Measurements from ENCODE around the gene OLFM1.
"Not testable (repeated sequence)": the region's sequence is repeated elsewhere in the genome, so short reads cannot be mapped to it uniquely, and the experiment has no call there.

The OLFM1 gene

GRCh38 chr9:135108831-135109510 is 21.5 kb downstream of the OLFM1 start:
- no peak for DNase-seq (ENCODE audit: low spot score in 2 of 2)
- H3K27ac Mint-ChIP-seq, result no peak overlapping the region
- peaks cover 5% of the 10 kb centered on the region for H3K4me1 Mint-ChIP-seq
- H3K27me3 Mint-ChIP-seq, result peaks cover 16% of the 10 kb centered on the region
- no peaks in the 10 kb centered on the region for H3K36me3 Mint-ChIP-seq
- ATAC-seq (ENCODE audit: low read depth), result no peak
- H3K9me3 Mint-ChIP-seq, result no peaks in the 10 kb centered on the region
- H3K4me3 Mint-ChIP-seq, result no peak overlapping the region

GRCh38 chr9:135109650-135110049 is 22.2 kb downstream of the OLFM1 start:
- no peaks in the 10 kb centered on the region for H3K36me3 Mint-ChIP-seq
- no peaks in the 10 kb centered on the region for H3K9me3 Mint-ChIP-seq
- peaks cover 16% of the 10 kb centered on the region for H3K27me3 Mint-ChIP-seq
- H3K4me1 Mint-ChIP-seq, result peaks cover 5% of the 10 kb centered on the region
- DNase-seq (ENCODE audit: low spot score in 2 of 2) (no peak), ATAC-seq (ENCODE audit: low read depth) (no peak)
- H3K4me3 Mint-ChIP-seq, result no peak overlapping the region
- H3K27ac Mint-ChIP-seq, result no peak overlapping the region

DNA sequence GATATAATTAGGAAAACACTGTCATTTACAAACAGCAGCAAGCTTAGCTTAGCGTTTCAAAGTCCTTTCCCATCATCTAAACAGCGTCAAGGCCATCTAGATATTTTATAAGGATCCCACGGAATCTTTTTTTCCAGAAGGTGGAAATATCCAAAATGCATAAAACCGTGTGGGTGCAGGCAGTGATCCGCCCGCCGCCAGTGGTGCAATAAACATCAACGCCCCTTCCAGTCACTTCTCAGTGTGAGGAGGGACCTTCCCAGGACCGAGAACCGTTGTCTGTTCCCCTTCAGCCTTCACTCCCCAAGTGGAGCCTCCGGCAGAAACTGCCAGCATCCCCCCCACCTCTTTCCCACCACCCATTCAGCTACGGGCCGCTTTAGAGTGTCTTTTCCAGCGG is 22.9 kb downstream of the OLFM1 start:
- peaks cover 13% of the 10 kb centered on the region for H3K27me3 Mint-ChIP-seq
- no peak overlapping the region for H3K27ac Mint-ChIP-seq
- H3K36me3 Mint-ChIP-seq, result no peaks in the 10 kb centered on the region
- no peaks in the 10 kb centered on the region for H3K9me3 Mint-ChIP-seq
- H3K4me3 Mint-ChIP-seq, result no peak overlapping the region
- no peak for ATAC-seq (ENCODE audit: low read depth)
- DNase-seq (ENCODE audit: low spot score in 2 of 2), result no peak
- peaks cover 5% of the 10 kb centered on the region for H3K4me1 Mint-ChIP-seq

DNA sequence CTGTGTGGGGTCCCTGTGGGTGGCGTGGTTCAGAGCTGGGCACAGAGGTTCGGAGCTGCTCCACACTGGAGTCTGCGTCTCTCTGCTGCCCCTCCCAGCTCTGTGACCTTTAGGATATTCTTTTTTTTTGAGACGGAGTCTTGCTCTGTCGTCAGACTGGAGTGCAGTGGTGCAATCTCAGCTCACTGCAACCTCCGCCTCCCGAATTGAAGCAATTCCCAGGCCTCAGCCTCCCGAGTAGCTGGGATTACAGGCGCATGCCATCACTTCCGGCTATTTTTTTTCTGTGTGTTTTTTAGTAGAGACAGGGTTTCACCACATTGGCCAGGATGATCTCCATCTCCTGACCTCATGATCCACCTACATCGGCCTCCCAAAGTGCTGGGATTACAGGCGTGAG is 24.1 kb downstream of the OLFM1 start:
- H3K4me3 Mint-ChIP-seq; H3K4me1 Mint-ChIP-seq; H3K9me3 Mint-ChIP-seq; H3K36me3 Mint-ChIP-seq; ATAC-seq (ENCODE audit: low read depth); H3K27ac Mint-ChIP-seq; DNase-seq (ENCODE audit: low spot score in 2 of 2): not testable (repeated sequence)
- H3K27me3 Mint-ChIP-seq, result peaks cover 13% of the 10 kb centered on the region

DNA sequence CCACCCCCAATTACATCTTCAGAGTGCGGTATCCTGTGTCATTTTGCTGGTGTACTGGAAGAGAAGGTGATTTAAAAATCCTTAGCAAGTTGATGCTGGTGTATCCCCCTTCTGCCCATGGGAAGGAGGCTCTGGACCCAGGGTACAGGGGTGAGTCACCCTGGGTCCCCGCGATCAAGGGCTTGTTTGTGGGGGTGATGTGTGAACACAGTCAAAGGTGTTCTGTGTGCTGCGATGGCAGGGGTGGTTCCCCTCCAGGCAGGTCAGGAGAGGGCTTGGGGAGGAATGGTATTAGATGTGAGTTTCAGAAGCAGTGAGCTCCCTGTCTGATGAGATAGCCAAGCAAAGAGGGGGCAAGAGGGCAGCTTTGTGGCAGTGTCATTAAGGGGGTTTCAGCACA is 28.9 kb downstream of the OLFM1 start:
- peaks cover 2% of the 10 kb centered on the region for H3K27me3 Mint-ChIP-seq
- H3K9me3 Mint-ChIP-seq, result no peaks in the 10 kb centered on the region
- DNase-seq (ENCODE audit: low spot score in 2 of 2) (no peak), ATAC-seq (ENCODE audit: low read depth) (no peak)
- H3K36me3 Mint-ChIP-seq, result no peaks in the 10 kb centered on the region
- H3K27ac Mint-ChIP-seq, result no peak overlapping the region
- no peaks in the 10 kb centered on the region for H3K4me1 Mint-ChIP-seq
- no peak overlapping the region for H3K4me3 Mint-ChIP-seq

- H3K27me3 Mint-ChIP-seq, result peaks cover 2% of the 10 kb centered on the region
- no peaks in the 10 kb centered on the region for H3K36me3 Mint-ChIP-seq
- DNase-seq (ENCODE audit: low spot score in 2 of 2) (no peak), ATAC-seq (ENCODE audit: low read depth) (no peak)
- no peak overlapping the region for H3K4me3 Mint-ChIP-seq
- H3K4me1 Mint-ChIP-seq, result no peaks in the 10 kb centered on the region
- H3K9me3 Mint-ChIP-seq, result no peaks in the 10 kb centered on the region
- H3K27ac Mint-ChIP-seq, result no peak overlapping the region
Measured at GRCh38 chr9:135116881-135117280, 29.4 kb downstream of the OLFM1 start.

DNA sequence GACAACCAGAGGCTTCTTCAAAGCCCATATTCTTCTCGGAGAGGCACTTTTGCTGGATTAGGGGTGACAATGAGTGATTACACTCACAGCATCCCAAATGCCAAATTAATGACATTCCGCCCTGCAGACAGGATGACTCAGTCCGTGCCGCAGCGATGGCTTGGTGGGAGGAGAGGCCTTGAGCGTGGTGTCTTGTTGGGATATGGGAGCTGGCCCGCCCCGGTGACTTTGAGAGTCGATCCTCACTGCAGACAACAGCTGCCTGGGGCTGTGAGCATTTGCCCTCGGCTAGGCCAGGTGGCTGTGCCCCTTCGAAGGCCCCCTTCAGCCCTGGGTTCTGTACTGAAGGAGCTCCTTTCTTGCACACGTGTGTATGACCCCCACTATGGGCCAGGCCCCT is 29.8 kb downstream of the OLFM1 start:
- Mint-ChIP-seq H3K27me3 (peaks cover 2% of the 10 kb centered on the region), H3K4me1 (no peaks in the 10 kb centered on the region), H3K4me3 (no peak overlapping the region), H3K36me3 (no peaks in the 10 kb centered on the region), H3K9me3 (no peaks in the 10 kb centered on the region), H3K27ac (no peak overlapping the region)
- DNase-seq (ENCODE audit: low spot score in 2 of 2) (no peak), ATAC-seq (ENCODE audit: low read depth) (no peak)

- Mint-ChIP-seq H3K27ac (no peak overlapping the region), H3K36me3 (no peaks in the 10 kb centered on the region), H3K27me3 (peaks cover 2% of the 10 kb centered on the region), H3K4me1 (no peaks in the 10 kb centered on the region), H3K4me3 (no peak overlapping the region), H3K9me3 (peaks cover 1% of the 10 kb centered on the region)
- no peak for ATAC-seq (ENCODE audit: low read depth)
- DNase-seq (ENCODE audit: low spot score in 2 of 2), result no peak
Measured at GRCh38 chr9:135119496-135120064, 32.1 kb downstream of the OLFM1 start.

GRCh38 chr9:135120249-135120648 is 32.8 kb downstream of the OLFM1 start:
- H3K4me3 Mint-ChIP-seq, result no peak overlapping the region
- H3K4me1 Mint-ChIP-seq, result no peaks in the 10 kb centered on the region
- H3K27ac Mint-ChIP-seq, result no peak overlapping the region
- DNase-seq (ENCODE audit: low spot score in 2 of 2) (no peak), ATAC-seq (ENCODE audit: low read depth) (no peak)
- peaks cover 1% of the 10 kb centered on the region for H3K9me3 Mint-ChIP-seq
- peaks cover 2% of the 10 kb centered on the region for H3K27me3 Mint-ChIP-seq
- H3K36me3 Mint-ChIP-seq, result no peaks in the 10 kb centered on the region

DNA sequence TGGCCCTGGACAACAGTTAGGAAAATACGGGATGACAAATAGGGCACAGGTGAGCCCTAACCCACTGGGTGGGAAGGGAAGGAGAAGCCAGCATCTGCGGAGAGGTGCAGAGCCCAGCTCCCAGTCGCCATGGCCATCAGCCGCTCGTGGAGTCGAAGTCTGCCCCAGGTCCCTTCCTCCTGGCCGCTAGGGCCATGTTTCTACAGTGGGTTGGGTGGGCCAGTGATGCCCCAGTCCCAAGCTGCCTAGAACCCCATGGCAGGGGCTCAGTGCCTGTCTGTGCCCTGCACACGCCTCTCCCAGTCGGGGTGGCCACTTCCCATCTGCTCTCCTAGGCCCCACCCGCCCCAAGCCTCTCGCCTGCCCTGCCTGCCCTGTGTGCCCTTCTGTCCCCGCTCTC is 34.8 kb downstream of the OLFM1 start:
- Mint-ChIP-seq H3K27ac (no peak overlapping the region), H3K4me3 (no peak overlapping the region), H3K9me3 (peaks cover 1% of the 10 kb centered on the region)

DNA sequence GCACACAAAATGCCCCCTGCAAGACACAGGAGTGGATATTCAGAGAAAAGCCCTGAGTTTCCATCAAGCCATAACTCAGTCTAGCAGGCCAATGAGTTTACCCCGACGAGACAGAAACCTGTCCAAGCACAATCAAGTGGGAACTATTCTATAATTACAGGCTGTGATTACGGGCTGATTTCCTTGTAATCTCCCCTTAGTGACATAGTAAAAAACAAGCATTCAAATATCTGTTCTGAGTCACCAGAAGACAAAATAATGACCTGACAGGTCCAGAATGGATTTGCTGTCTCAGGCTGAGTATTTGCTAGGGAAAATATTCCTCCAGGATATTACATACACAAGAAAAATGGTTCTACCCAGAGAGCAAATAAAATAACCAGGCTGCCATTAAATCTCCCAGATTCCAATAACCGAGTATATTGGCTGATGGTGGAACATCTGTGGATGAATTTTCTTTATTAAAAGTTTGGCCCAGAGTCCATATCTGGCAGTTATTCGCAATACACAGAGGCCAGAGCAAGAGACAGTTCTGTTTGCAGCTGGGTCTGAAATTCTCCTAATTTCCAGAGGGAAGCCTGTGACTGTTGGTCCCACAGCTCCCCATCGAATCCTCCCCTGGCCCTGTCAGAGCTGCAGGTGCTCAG is 35.8 kb downstream of the OLFM1 start:
- Mint-ChIP-seq H3K9me3 (peaks cover 1% of the 10 kb centered on the region), H3K27ac (no peak overlapping the region), H3K27me3 (peaks cover 2% of the 10 kb centered on the region), H3K36me3 (no peaks in the 10 kb centered on the region), H3K4me1 (no peaks in the 10 kb centered on the region), H3K4me3 (no peak overlapping the region)
- ATAC-seq (ENCODE audit: low read depth) (no peak), DNase-seq (ENCODE audit: low spot score in 2 of 2) (no peak)

More for the DNA sequence above, 34.8 kb downstream of the OLFM1 start:
- ATAC-seq (ENCODE audit: low read depth) (no peak), DNase-seq (ENCODE audit: low spot score in 2 of 2) (no peak)
- no peaks in the 10 kb centered on the region for H3K36me3 Mint-ChIP-seq
- H3K27me3 Mint-ChIP-seq, result peaks cover 2% of the 10 kb centered on the region
- H3K4me1 Mint-ChIP-seq, result no peaks in the 10 kb centered on the region

GRCh38 chr9:135123773-135124134 is 36.3 kb downstream of the OLFM1 start:
- Mint-ChIP-seq H3K36me3 (no peaks in the 10 kb centered on the region), H3K9me3 (peaks cover 1% of the 10 kb centered on the region), H3K4me3 (no peak overlapping the region), H3K27ac (no peak overlapping the region), H3K27me3 (peaks cover 2% of the 10 kb centered on the region), H3K4me1 (no peaks in the 10 kb centered on the region)
- no peak for DNase-seq (ENCODE audit: low spot score in 2 of 2)
- no peak for ATAC-seq (ENCODE audit: low read depth)

DNA sequence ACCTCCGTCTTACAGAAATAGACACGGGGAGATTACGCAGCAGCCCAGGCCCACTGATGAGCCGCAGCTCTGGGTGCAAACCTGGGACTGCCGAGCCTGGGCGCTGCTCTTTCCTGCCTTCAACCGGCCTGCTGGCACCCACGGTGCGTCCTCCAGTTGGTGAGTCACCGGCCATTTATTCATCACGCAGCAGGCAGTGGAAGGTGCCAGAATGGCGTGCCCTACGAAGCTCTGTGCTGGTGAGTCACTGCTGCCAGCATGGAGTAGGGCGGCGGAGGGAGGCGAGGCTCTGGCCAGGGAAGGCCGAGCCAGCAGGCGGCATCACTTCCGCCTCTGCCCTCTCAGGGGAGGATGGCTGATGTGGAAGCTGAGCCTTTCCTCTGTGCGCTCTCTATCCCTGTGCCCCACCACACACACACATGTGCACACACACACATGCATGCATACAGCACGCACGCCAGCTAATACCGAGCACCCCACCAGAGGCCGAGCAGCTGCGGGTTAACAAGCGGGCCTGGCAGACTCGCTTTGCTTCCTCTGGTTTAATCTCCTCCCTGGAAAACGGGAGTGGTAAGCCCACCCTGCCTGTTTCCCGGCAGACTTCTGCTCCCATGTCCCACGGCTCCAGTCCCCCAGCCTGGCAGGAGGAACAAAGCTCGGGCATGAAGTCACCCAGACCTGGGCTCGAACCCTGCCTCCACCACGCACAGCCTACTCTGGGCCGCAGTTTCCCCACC is 39.2 kb downstream of the OLFM1 start:
- ATAC-seq (ENCODE audit: low read depth), result no peak
- Mint-ChIP-seq H3K9me3 (peaks cover 3% of the 10 kb centered on the region), H3K27me3 (peaks cover 2% of the 10 kb centered on the region), H3K36me3 (no peaks in the 10 kb centered on the region), H3K4me3 (no peak overlapping the region), H3K4me1 (peaks cover 5% of the 10 kb centered on the region), H3K27ac (no peak overlapping the region)
- no peak for DNase-seq (ENCODE audit: low spot score in 2 of 2)

Measured in memory B cell (primary cell).